ENCODE results near the gene NCOA3.
A peak's percentile ranks its signal among the peaks of the same experiment; 100 is the strongest.
"Not testable (repeated sequence)": the region's sequence is repeated elsewhere in the genome, so short reads cannot be mapped to it uniquely, and the experiment has no call there.

The NCOA3 gene

GRCh38 chr20:47487175-47487917, 14.3 kb upstream of the NCOA3 start:
- no peak for TF ChIP-seq CTCF (IDR thresholded peaks at IDR 0.05)
- no peak overlapping the region for H3K27ac ChIP-seq
- no peak for DNase-seq (ENCODE audit: low spot score)
- H3K4me3 ChIP-seq = no peak overlapping the region

- H3K4me3 ChIP-seq = no peak overlapping the region
- no peak for DNase-seq (ENCODE audit: low spot score)
- TF ChIP-seq CTCF (IDR thresholded peaks at IDR 0.05) = no peak
- peak overlapping the region in 1 of 2 donors; percentile 19 for H3K27ac ChIP-seq
Measured at GRCh38 chr20:47489448-47489872, 12.2 kb upstream of the NCOA3 start.

GRCh38 chr20:47490795-47491194, 10.9 kb upstream of the NCOA3 start:
- H3K4me3 ChIP-seq = no peak overlapping the region
- DNase-seq (ENCODE audit: low spot score) = no peak
- no peak for TF ChIP-seq CTCF (IDR thresholded peaks at IDR 0.05)
- H3K27ac ChIP-seq = no peak overlapping the region

- H3K27ac ChIP-seq = peak overlapping the region in 1 of 2 donors; percentile 85
- TF ChIP-seq CTCF (IDR thresholded peaks at IDR 0.05) = no peak
- no peak overlapping the region for H3K4me3 ChIP-seq
- no peak for DNase-seq (ENCODE audit: low spot score)
Measured at GRCh38 chr20:47492284-47492683, 9.4 kb upstream of the NCOA3 start.

- TF ChIP-seq CTCF (IDR thresholded peaks at IDR 0.05) = no peak
- DNase-seq (ENCODE audit: low spot score) = peak; percentile 90
- H3K4me3 ChIP-seq = peak overlapping the region; percentile 56
- peak overlapping the region; percentile 63 to 85 for H3K27ac ChIP-seq
Measured at GRCh38 chr20:47493175-47493962, 8.3 kb upstream of the NCOA3 start.

GRCh38 chr20:47493963-47494293, 7.8 kb upstream of the NCOA3 start:
- DNase-seq (ENCODE audit: low spot score) = no peak
- H3K4me3 ChIP-seq = peak overlapping the region; percentile 56
- no peak for TF ChIP-seq CTCF (IDR thresholded peaks at IDR 0.05)

GRCh38 chr20:47494606-47495005, 7.1 kb upstream of the NCOA3 start:
- not testable (repeated sequence) for H3K4me3 ChIP-seq; DNase-seq (ENCODE audit: low spot score); H3K27ac ChIP-seq

More at GRCh38 chr20:47493963-47494293, 7.8 kb upstream of the NCOA3 start:
- peak overlapping the region; percentile 63 to 85 for H3K27ac ChIP-seq
